ENCODE results near the gene NME4. TPM values are rescaled to one million over a fixed set of nuclear protein-coding genes. Genes with fewer than 3 reads are reported as not detected.
"Not testable (repeated sequence)": the region's sequence is repeated elsewhere in the genome, so short reads cannot be mapped to it uniquely, and the experiment has no call there.

NME4 gene
- total and polyA plus RNA-seq, 3 experiments from 2014 or later, result 14.1 to 49.9 (median 15.4) TPM

DNA sequence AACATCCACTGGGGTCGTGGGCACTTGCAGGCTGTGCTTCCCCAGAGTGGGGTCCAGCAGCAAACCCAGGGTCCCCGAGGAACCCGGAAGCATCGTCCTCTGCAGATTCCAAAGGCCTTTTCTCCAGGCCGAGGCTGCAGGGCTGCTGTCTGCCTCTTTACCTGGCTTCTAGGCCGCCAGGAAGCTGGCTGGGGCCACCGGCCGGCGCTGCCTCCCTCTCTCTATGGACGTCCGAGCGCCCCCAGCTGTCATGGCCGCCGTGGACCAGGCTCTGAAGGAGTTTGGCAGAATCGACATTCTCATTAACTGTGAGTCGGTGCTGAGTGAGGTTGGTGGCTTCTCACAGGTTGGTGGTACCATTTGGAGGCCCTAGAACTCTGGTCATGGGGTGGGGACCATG lies 10.3 kb downstream of the NME4 start:
- Histone ChIP-seq H3K27ac (ENCODE audit: low read depth, low read length) (no peak overlapping the region), H3K4me3 (ENCODE audit: low read length) (no peak overlapping the region), H3K27me3 (ENCODE audit: insufficient read depth, low read length, poor library complexity, severe bottlenecking) (no peaks in the 10 kb centered on the region), H3K36me3 (ENCODE audit: insufficient read depth, low read length) (no peaks in the 10 kb centered on the region), H3K4me1 (ENCODE audit: insufficient read depth, low read length) (peaks cover 1% of the 10 kb centered on the region), H3K9me3 (ENCODE audit: low read length) (no peaks in the 10 kb centered on the region)
- POLR2A ChIA-PET, result no interaction called here
- DNase-seq, result no peak
- H3K36me3 Mint-ChIP-seq, result no peaks in the 10 kb centered on the region
- H3K9me3 Mint-ChIP-seq, result no peaks in the 10 kb centered on the region
- H3K4me3 Mint-ChIP-seq, result no peak overlapping the region
- CTCF ChIA-PET, result no interaction called here
- H3K4me1 Mint-ChIP-seq, result no peaks in the 10 kb centered on the region
- H3K27ac Mint-ChIP-seq, result no peak overlapping the region
- no peaks in the 10 kb centered on the region for H3K27me3 Mint-ChIP-seq

- no peaks in the 10 kb centered on the region for H3K9me3 Mint-ChIP-seq
- POLR2A ChIA-PET, result no interaction called here
Observed at GRCh38 chr16:410516-411178, 13.6 kb downstream of the NME4 start.

DNA sequence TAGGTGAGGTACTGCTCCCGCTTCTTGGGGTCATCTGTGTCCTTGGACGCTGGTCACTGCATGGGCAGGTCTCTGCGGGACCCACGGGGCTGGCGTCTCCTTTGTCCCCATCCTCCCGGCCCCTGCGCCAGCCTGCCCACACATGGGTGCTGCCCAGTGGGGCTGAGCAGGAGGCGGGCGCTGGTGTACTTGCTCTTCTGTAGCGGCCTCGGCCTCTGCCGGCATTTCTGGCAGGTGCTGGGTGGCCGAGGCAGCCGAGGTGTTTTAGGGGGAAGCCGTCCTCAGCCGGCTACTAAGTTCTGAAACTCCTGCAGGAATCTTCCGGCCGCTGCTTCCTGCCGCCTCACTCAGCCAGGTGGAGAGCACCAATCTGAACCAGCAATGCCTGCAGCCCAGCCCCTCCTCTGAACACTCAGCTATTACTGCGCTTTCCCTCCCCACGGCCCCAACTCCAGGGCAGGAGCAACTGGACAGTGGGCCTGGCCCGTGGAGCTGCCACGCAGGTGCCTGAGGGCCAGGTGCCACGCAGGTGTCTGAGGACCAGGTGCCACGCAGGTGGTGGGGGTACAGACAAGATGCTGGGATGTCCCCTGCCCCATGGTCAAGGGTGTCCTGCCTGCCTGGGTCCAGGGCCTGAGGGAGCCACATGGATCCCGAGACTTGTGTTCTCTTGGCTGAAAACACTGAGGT lies 14.7 kb downstream of the NME4 start:
- H3K4me3 Mint-ChIP-seq, result no peak overlapping the region
- H3K27ac Mint-ChIP-seq, result no peak overlapping the region
- no peaks in the 10 kb centered on the region for H3K4me1 ChIP-seq (ENCODE audit: insufficient read depth, low read length)
- H3K36me3 ChIP-seq (ENCODE audit: insufficient read depth, low read length), result no peaks in the 10 kb centered on the region
- H3K27ac ChIP-seq (ENCODE audit: low read depth, low read length), result no peak overlapping the region
- ChIA-PET CTCF (no interaction called here), POLR2A (no interaction called here)
- peak in 1 of 5 donors; percentile 44 for DNase-seq
- H3K9me3 Mint-ChIP-seq, result no peaks in the 10 kb centered on the region
- H3K4me3 ChIP-seq (ENCODE audit: low read length), result no peak overlapping the region
- no peaks in the 10 kb centered on the region for H3K36me3 Mint-ChIP-seq
- H3K27me3 Mint-ChIP-seq, result peaks cover 0 to 1% of the 10 kb centered on the region in 2 donors
- H3K9me3 ChIP-seq (ENCODE audit: low read length), result no peaks in the 10 kb centered on the region
- no peaks in the 10 kb centered on the region for H3K4me1 Mint-ChIP-seq
- H3K27me3 ChIP-seq (ENCODE audit: insufficient read depth, low read length, poor library complexity, severe bottlenecking), result no peaks in the 10 kb centered on the region

More at GRCh38 chr16:410516-411178, 13.6 kb downstream of the NME4 start:
- CTCF ChIA-PET, result no interaction called here
- peaks cover 0 to 1% of the 10 kb centered on the region in 2 donors for H3K27me3 Mint-ChIP-seq
- peak in 1 of 5 donors; percentile 41 for DNase-seq
- Histone ChIP-seq H3K4me3 (ENCODE audit: low read length) (no peak overlapping the region), H3K4me1 (ENCODE audit: insufficient read depth, low read length) (no peaks in the 10 kb centered on the region), H3K9me3 (ENCODE audit: low read length) (no peaks in the 10 kb centered on the region), H3K27ac (ENCODE audit: low read depth, low read length) (no peak overlapping the region), H3K36me3 (ENCODE audit: insufficient read depth, low read length) (no peaks in the 10 kb centered on the region), H3K27me3 (ENCODE audit: insufficient read depth, low read length, poor library complexity, severe bottlenecking) (no peaks in the 10 kb centered on the region)
- H3K4me3 Mint-ChIP-seq, result no peak overlapping the region
- H3K4me1 Mint-ChIP-seq, result no peaks in the 10 kb centered on the region
- H3K36me3 Mint-ChIP-seq, result no peaks in the 10 kb centered on the region
- H3K27ac Mint-ChIP-seq, result no peak overlapping the region

- Histone ChIP-seq H3K4me3 (ENCODE audit: low read length) (no peak overlapping the region), H3K27me3 (ENCODE audit: insufficient read depth, low read length, poor library complexity, severe bottlenecking) (no peaks in the 10 kb centered on the region), H3K27ac (ENCODE audit: low read depth, low read length) (no peak overlapping the region), H3K36me3 (ENCODE audit: insufficient read depth, low read length) (no peaks in the 10 kb centered on the region), H3K4me1 (ENCODE audit: insufficient read depth, low read length) (no peaks in the 10 kb centered on the region), H3K9me3 (ENCODE audit: low read length) (no peaks in the 10 kb centered on the region)
- H3K27me3 Mint-ChIP-seq, result peaks cover 0 to 1% of the 10 kb centered on the region in 2 donors
- peak in 1 of 5 donors; percentile 24 for DNase-seq
- no peaks in the 10 kb centered on the region for H3K9me3 Mint-ChIP-seq
- no peaks in the 10 kb centered on the region for H3K36me3 Mint-ChIP-seq
- H3K4me1 Mint-ChIP-seq, result no peaks in the 10 kb centered on the region
- no peak overlapping the region for H3K4me3 Mint-ChIP-seq
- ChIA-PET CTCF (no interaction called here), POLR2A (interaction anchor here (0.7 kb wide), 1 partner anchor 72 kb away, joined by 5 read pairs; no protein-coding TSS in a partner anchor)
- no peak overlapping the region for H3K27ac Mint-ChIP-seq
Observed at GRCh38 chr16:414395-415169, 17.6 kb downstream of the NME4 start.

DNA sequence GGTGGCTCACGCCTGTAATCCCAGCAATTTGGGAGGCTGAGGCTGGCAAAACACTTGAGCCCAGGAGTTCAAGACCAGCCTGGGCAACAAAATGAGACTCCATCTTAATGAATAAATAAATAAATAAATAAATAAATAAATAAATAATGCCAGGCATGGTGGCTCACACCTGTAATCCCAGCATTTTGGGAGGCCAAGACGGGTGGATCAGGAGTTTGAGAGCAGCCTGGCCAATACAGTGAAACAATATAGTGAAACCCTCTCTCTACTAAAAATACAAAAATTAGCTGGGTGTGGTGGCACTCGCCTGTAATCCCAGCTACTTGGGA lies 18.1 kb downstream of the NME4 start:
- H3K36me3 Mint-ChIP-seq, result not testable (repeated sequence)

GRCh38 chr16:422179-422578 lies 25.2 kb downstream of the NME4 start:
- H3K27me3 Mint-ChIP-seq; H3K27ac ChIP-seq (ENCODE audit: low read depth, low read length); H3K36me3 Mint-ChIP-seq; H3K4me3 Mint-ChIP-seq; H3K36me3 ChIP-seq (ENCODE audit: insufficient read depth, low read length); POLR2A ChIA-PET; H3K27me3 ChIP-seq (ENCODE audit: insufficient read depth, low read length, poor library complexity, severe bottlenecking); H3K9me3 ChIP-seq (ENCODE audit: low read length); CTCF ChIA-PET; H3K27ac Mint-ChIP-seq; H3K4me3 ChIP-seq (ENCODE audit: low read length); H3K9me3 Mint-ChIP-seq; DNase-seq: not testable (repeated sequence)
- peaks cover 10 to 15% (median 14%) of the 10 kb centered on the region in 3 donors for H3K4me1 Mint-ChIP-seq
- peaks cover 14% of the 10 kb centered on the region for H3K4me1 ChIP-seq (ENCODE audit: insufficient read depth, low read length)

More for the DNA sequence above, 18.1 kb downstream of the NME4 start:
- CTCF ChIA-PET; H3K4me3 ChIP-seq (ENCODE audit: low read length); H3K4me1 Mint-ChIP-seq; H3K27ac ChIP-seq (ENCODE audit: low read depth, low read length); H3K27me3 ChIP-seq (ENCODE audit: insufficient read depth, low read length, poor library complexity, severe bottlenecking); H3K4me1 ChIP-seq (ENCODE audit: insufficient read depth, low read length); H3K27me3 Mint-ChIP-seq; H3K36me3 ChIP-seq (ENCODE audit: insufficient read depth, low read length); H3K27ac Mint-ChIP-seq; H3K9me3 Mint-ChIP-seq; H3K4me3 Mint-ChIP-seq; POLR2A ChIA-PET; H3K9me3 ChIP-seq (ENCODE audit: low read length): not testable (repeated sequence)
- peak in 1 of 5 donors; percentile 23 for DNase-seq

GRCh38 chr16:424033-424622 lies 27.1 kb downstream of the NME4 start:
- Mint-ChIP-seq H3K27me3 (peaks cover 0 to 3% of the 10 kb centered on the region in 2 donors), H3K36me3 (peaks cover 0 to 10% (median 3%) of the 10 kb centered on the region in 3 donors), H3K4me3 (peak overlapping the region; percentile 75 to 93 (median 87)), H3K9me3 (no peaks in the 10 kb centered on the region), H3K27ac (peak overlapping the region in 7 of 8 donors; percentile 57 to 96 (median 79)), H3K4me1 (peaks cover 26 to 34% (median 31%) of the 10 kb centered on the region in 3 donors)
- H3K27me3 ChIP-seq (ENCODE audit: insufficient read depth, low read length, poor library complexity, severe bottlenecking), result peaks cover 3% of the 10 kb centered on the region
- H3K9me3 ChIP-seq (ENCODE audit: low read length), result no peaks in the 10 kb centered on the region
- H3K4me1 ChIP-seq (ENCODE audit: insufficient read depth, low read length), result peaks cover 18% of the 10 kb centered on the region
- no peaks in the 10 kb centered on the region for H3K36me3 ChIP-seq (ENCODE audit: insufficient read depth, low read length)
- ChIA-PET CTCF (no interaction called here), POLR2A (interaction anchor here (2.4 kb wide), 1 partner anchor 23 kb away, joined by 9 read pairs; the partner anchor contains the start of gene DECR2)
- H3K27ac ChIP-seq (ENCODE audit: low read depth, low read length), result peak overlapping the region; percentile 85
- DNase-seq, result no peak
- H3K4me3 ChIP-seq (ENCODE audit: low read length), result peak overlapping the region; percentile 78
